Measurements from ENCODE around the gene TBC1D13.
A peak's percentile ranks its signal among the peaks of the same experiment; 100 is the strongest.
"Not testable (repeated sequence)": the region's sequence is repeated elsewhere in the genome, so short reads cannot be mapped to it uniquely, and the experiment has no call there.

TBC1D13 gene

GRCh38 chr9:128785427-128785826, 1.6 kb upstream of the TBC1D13 start:
- DNase-seq (ENCODE audit: low read depth), result no peak

GRCh38 chr9:128787659-128788058, 606 bp downstream of the TBC1D13 start:
- no peak for DNase-seq (ENCODE audit: low read depth)

GRCh38 chr9:128788445-128788844, 1.4 kb downstream of the TBC1D13 start:
- DNase-seq (ENCODE audit: low read depth), result no peak

- no peak for DNase-seq (ENCODE audit: low read depth)
Observed at GRCh38 chr9:128790536-128790935, 3.5 kb downstream of the TBC1D13 start.

GRCh38 chr9:128792134-128792533, 5.1 kb downstream of the TBC1D13 start:
- no peak for DNase-seq (ENCODE audit: low read depth)

- no peak for DNase-seq (ENCODE audit: low read depth)
Observed at GRCh38 chr9:128792978-128793686, 6.1 kb downstream of the TBC1D13 start.

GRCh38 chr9:128794961-128795360, 7.9 kb downstream of the TBC1D13 start:
- not testable (repeated sequence) for DNase-seq (ENCODE audit: low read depth)

GRCh38 chr9:128798896-128799295, 11.8 kb downstream of the TBC1D13 start:
- DNase-seq (ENCODE audit: low read depth), result no peak

- DNase-seq (ENCODE audit: low read depth), result no peak
Observed at GRCh38 chr9:128800061-128800460, 13.0 kb downstream of the TBC1D13 start.

- DNase-seq (ENCODE audit: low read depth), result no peak
Observed at GRCh38 chr9:128802482-128802881, 15.4 kb downstream of the TBC1D13 start.

- DNase-seq (ENCODE audit: low read depth), result no peak
Observed at GRCh38 chr9:128805661-128806060, 18.6 kb downstream of the TBC1D13 start.

- no peak for DNase-seq (ENCODE audit: low read depth)
Observed at GRCh38 chr9:128807827-128808226, 20.8 kb downstream of the TBC1D13 start.

- DNase-seq (ENCODE audit: low read depth), result no peak
Observed at GRCh38 chr9:128808543-128808942, 21.5 kb downstream of the TBC1D13 start.

- no peak for DNase-seq (ENCODE audit: low read depth)
Observed at GRCh38 chr9:128809036-128809599, 22.1 kb downstream of the TBC1D13 start.

GRCh38 chr9:128809831-128810230, 22.8 kb downstream of the TBC1D13 start:
- no peak for DNase-seq (ENCODE audit: low read depth)

GRCh38 chr9:128810873-128811272, 23.8 kb downstream of the TBC1D13 start:
- no peak for DNase-seq (ENCODE audit: low read depth)

- DNase-seq (ENCODE audit: low read depth), result peak; percentile 97
Observed at GRCh38 chr9:128818099-128818838, 31.2 kb downstream of the TBC1D13 start, which contains the start of gene ENDOG. Gene ENDOG (plus strand): TSS chr9:128818500. CDS start chr9:128818685, 185 bp downstream.

GRCh38 chr9:128818839-128819715, 32.0 kb downstream of the TBC1D13 start:
- DNase-seq (ENCODE audit: low read depth), result no peak

GRCh38 chr9:128819716-128820664, 32.9 kb downstream of the TBC1D13 start:
- DNase-seq (ENCODE audit: low read depth), result no peak

GRCh38 chr9:128820665-128821583, 33.9 kb downstream of the TBC1D13 start:
- no peak for DNase-seq (ENCODE audit: low read depth)
